NCI-H510A (cell line): ENCODE results near the gene ERBB3.

ENCODE experiments used
- DNase-seq: peaks from one replicate; lab custom pipeline; 2025; lab: John Stamatoyannopoulos, UW

The ERBB3 gene

DNA sequence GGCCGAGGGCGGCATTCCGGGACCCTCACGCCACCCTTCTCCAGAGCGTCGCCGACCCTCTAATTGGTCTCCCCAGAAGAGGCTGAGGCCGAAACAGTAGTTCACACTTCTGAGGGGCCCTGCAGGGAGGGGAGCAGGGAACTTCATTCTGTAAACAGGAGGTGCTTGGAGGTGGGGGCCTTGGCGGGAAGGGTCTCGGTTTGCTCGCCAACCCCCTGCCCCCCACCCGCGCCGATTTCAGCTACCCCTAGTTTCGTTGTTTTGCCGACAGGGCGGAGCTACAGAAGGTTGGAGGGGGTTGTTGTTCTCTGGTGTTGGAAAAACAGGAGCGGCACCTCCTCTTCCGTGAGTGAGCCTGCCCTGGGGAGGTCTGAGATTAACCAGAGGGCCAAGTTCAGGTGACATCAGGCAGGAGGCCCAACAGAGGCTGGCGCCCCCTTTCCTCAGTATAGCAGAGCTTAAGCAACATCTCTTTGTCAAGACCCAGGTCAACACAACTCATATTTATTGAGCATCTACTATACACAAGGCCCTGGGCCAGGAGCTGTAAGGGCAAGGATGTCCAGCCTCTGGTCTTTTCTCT lies 682 bp downstream of the ERBB3 start:
- peak; percentile 13 for DNase-seq

- DNase-seq = no peak
These were observed 1.7 kb downstream of the ERBB3 start for GRCh38 chr12:56081393-56082347.

DNA sequence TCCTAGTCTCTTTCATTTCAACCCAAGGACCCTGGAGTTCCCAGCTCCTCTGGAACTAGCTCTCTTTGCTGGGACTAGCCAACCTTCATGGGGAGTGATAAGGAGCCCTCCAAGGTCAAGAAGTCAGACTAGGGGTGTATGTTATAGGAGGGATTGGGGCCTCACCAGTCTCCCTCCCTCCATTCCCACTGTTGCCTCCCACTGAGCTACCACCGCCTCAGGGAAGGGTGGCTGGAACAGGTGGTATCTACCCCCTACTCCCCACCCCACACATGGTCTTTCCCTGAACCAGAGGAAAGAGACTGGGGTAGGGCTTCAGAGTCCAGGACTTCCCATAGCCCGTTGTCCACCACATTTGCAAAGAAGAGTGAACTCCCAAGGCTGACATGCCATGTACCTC lies 2.4 kb downstream of the ERBB3 start:
- DNase-seq = no peak

DNA sequence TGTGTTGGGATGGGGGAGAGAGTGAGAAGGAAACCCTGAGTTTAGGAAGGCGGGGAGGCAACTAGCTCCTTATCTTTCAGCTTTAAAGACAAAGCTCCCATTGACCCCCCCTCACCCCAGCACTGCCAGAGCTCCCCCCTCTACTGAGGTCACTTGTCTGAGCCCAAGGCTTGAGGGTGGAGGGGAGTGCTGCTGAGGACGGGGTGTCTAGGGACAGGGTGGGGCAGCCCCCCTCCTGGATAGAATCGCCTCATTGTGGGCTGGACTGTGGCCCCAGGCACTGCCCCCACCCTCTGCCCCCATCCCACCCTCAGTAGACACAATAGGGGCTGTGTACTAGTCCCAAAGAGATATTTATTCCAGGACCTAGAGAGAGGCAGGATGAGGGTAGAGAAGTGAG lies 3.0 kb downstream of the ERBB3 start:
- no peak for DNase-seq

DNA sequence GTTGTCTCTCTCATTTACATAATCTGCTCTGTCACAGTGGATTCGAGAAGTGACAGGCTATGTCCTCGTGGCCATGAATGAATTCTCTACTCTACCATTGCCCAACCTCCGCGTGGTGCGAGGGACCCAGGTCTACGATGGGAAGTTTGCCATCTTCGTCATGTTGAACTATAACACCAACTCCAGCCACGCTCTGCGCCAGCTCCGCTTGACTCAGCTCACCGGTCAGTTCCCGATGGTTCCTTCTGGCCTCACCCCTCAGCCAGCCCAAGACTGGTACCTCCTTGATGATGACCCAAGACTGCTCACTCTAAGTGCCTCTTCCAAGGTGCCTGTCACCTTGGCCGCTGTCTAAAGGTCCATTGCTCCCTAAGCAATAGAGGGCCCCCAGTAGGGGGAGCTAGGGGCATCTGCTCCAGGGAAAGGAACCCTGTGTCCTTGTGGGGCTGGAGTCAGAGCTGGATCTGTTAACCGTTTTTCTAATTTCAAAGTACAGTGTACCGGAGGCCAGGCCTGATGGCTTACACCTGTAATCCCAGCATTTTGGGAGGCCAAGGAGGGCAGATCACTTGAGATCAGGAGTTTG lies 5.1 kb downstream of the ERBB3 start:
- DNase-seq = no peak

GRCh38 chr12:56086096-56086495 lies 6.1 kb downstream of the ERBB3 start:
- DNase-seq = peak; percentile 40

DNA sequence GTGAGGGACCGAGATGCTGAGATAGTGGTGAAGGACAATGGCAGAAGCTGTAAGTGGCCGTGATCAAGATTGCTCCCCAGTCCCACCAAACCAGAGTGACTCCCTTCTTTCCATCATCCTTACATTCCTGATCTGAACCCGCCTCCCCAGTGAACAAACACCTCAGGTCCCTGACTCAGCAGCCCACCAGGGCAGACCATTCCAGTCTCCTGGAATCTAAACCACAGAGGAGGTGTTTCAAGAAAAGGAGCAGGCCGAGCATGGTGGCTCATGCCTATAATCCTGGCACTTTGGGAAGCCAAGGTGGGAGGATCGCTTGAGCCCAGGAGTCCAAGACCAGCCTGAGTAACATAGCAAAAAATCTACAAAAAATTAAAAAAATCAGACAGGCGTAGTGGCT lies 6.6 kb downstream of the ERBB3 start:
- no peak for DNase-seq

- peak; percentile 48 for DNase-seq
These were observed 7.3 kb downstream of the ERBB3 start for GRCh38 chr12:56087220-56087619.

GRCh38 chr12:56097738-56098137 lies 17.8 kb downstream of the ERBB3 start:
- no peak for DNase-seq

DNA sequence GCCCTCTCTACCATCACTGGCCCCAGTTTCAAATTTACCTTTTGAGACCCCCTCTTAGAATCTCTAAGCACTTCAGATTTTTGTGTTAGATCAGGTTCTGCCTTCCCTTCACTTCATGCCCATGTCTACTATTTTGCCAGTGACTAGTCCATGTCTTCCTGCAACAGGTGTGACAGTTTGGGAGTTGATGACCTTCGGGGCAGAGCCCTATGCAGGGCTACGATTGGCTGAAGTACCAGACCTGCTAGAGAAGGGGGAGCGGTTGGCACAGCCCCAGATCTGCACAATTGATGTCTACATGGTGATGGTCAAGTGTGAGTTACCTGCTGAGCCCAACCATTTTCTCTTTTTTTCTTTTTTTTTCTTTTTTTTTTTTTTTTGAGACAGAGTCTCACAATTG lies 18.6 kb downstream of the ERBB3 start:
- no peak for DNase-seq

DNA sequence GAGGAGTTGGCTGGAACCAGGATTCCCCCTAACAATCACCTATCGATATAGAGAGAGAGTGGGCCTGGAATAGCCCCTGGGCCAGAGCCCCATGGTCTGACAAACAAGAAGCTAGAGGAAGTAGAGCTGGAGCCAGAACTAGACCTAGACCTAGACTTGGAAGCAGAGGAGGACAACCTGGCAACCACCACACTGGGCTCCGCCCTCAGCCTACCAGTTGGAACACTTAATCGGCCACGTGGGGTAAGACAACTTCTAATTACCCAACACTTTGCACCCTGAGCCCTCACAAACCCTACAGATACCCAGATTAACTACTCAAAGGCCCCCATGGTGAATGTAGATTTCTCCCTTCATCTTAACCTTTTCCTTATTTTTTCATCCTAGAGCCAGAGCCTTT lies 19.8 kb downstream of the ERBB3 start:
- no peak for DNase-seq

DNA sequence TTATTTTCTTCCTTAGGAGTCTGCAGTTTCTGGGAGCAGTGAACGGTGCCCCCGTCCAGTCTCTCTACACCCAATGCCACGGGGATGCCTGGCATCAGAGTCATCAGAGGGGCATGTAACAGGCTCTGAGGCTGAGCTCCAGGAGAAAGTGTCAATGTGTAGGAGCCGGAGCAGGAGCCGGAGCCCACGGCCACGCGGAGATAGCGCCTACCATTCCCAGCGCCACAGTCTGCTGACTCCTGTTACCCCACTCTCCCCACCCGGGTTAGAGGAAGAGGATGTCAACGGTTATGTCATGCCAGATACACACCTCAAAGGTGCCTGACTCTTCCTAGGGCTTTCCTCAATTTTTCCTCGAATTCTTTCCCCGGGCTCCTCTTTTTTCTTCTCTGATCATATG lies 21.1 kb downstream of the ERBB3 start:
- no peak for DNase-seq

GRCh38 chr12:56102683-56103065 lies 22.7 kb downstream of the ERBB3 start:
- no peak for DNase-seq

GRCh38 chr12:56103066-56103711 lies 23.2 kb downstream of the ERBB3 start:
- DNase-seq = no peak

DNA sequence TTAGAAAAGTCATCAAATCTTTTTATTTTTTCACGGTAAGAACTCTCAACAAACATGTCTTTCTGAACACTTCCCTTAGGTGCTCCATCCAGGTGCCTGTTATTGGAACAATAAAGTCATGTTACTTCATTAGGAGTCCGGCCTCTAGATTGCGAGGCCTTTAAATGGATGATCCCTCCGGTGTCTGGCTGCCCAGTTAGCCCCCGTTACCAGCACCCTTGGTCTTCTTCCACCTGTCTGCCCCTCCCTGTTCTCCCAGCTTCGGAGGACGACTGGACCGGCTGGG lies 23.8 kb downstream of the ERBB3 start:
- no peak for DNase-seq

- peak; percentile 98 for DNase-seq
These were observed 24.3 kb downstream of the ERBB3 start, which contains the start of gene PA2G4 for GRCh38 chr12:56104109-56104814. Gene PA2G4, plus strand, starts transcription at chr12:56104559. Its CDS starts 179 bp downstream, at chr12:56104738.

- DNase-seq = no peak
These were observed 25.0 kb downstream of the ERBB3 start for GRCh38 chr12:56104815-56105608.

- no peak for DNase-seq
These were observed 25.6 kb downstream of the ERBB3 start for GRCh38 chr12:56105609-56105902.

- no peak for DNase-seq
These were observed 27.3 kb downstream of the ERBB3 start for GRCh38 chr12:56107242-56107641.

GRCh38 chr12:56110571-56110970 lies 30.6 kb downstream of the ERBB3 start:
- DNase-seq = no peak

DNA sequence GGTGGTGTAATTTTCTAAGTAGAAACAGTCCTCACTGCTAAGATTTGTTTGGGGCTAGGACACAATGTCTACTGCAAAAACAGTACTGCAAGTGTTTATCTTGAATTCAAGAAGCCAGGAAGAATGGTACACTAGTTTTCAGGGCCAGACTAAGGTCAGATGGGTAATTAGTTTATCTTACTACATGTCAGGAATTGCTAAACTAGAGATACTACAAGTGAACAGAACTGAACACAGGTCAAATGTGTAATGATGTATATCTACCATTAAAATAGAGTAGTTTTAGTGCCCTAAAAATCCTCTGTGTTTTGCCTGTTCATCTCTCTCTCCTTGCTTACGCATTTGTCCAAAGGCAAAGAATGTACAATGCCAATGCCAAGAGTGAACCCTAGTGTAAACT lies 34.1 kb downstream of the ERBB3 start:
- DNase-seq = no peak

- no peak for DNase-seq
These were observed 35.4 kb downstream of the ERBB3 start for GRCh38 chr12:56115329-56115728.
